ENCODE data around the gene C16orf96.
A peak's percentile ranks its signal among the peaks of the same experiment; 100 is the strongest.

Gene C16orf96

DNA sequence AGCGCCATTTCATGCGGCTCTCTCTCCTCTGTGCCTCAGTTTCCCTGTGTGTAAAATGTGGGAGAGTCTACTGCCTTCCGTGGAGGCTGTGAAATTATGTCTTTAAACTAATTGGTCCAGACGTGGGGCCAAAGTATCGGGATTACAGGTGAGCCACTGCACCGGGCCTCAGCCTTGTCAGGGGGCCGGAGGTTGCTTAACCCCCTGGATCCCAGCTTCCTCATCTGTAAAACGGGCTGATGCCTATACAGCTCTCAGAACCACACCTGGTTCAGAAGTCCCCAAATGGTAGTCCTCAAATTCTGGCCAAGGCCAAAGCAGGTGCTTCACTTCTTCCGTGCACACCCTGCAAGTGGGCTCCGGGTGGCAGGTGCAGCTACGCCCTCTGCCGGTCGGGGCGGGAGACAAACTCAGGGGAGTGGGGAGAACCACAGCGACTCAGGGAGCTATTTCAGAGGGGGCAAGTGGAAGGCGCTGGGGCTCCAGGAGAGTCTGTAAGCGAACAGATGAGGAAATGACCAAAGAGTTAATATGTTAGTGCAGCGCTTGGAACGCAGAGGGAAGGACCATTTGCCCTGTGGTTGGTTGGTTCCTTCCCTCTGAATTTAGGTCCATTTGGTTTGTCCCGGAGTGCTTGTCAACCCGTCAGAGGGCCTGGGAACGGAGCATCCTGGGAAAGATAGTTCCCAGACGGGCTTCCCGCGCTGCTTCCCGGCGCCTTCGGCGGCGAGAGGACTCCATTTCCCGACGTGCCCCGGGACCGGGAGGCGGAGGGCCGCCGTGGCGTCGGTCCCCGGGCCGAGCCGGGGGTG, 68.1 kb downstream of the C16orf96 start, which contains the start of gene MGRN1:
MGRN1 (plus strand) TSS at position 812 of the 812 bp plus-strand sequence. CDS start 135 bp downstream, outside the sequence.
- peak; percentile 99 for DNase-seq (ENCODE audit: low read depth)
- peak within 1 kb of the TSS; percentile 66 for H3K4me3 ChIP-seq (ENCODE audit: low read depth, low read length)
- TF ChIP-seq, protein P1, sequence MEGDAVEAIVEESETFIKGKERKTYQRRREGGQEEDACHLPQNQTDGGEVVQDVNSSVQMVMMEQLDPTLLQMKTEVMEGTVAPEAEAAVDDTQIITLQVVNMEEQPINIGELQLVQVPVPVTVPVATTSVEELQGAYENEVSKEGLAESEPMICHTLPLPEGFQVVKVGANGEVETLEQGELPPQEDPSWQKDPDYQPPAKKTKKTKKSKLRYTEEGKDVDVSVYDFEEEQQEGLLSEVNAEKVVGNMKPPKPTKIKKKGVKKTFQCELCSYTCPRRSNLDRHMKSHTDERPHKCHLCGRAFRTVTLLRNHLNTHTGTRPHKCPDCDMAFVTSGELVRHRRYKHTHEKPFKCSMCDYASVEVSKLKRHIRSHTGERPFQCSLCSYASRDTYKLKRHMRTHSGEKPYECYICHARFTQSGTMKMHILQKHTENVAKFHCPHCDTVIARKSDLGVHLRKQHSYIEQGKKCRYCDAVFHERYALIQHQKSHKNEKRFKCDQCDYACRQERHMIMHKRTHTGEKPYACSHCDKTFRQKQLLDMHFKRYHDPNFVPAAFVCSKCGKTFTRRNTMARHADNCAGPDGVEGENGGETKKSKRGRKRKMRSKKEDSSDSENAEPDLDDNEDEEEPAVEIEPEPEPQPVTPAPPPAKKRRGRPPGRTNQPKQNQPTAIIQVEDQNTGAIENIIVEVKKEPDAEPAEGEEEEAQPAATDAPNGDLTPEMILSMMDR (IDR thresholded peaks at IDR 0.05; ENCODE audit: insufficient read depth, low read depth, low read length, missing control alignments) = peak; percentile 99

DNA sequence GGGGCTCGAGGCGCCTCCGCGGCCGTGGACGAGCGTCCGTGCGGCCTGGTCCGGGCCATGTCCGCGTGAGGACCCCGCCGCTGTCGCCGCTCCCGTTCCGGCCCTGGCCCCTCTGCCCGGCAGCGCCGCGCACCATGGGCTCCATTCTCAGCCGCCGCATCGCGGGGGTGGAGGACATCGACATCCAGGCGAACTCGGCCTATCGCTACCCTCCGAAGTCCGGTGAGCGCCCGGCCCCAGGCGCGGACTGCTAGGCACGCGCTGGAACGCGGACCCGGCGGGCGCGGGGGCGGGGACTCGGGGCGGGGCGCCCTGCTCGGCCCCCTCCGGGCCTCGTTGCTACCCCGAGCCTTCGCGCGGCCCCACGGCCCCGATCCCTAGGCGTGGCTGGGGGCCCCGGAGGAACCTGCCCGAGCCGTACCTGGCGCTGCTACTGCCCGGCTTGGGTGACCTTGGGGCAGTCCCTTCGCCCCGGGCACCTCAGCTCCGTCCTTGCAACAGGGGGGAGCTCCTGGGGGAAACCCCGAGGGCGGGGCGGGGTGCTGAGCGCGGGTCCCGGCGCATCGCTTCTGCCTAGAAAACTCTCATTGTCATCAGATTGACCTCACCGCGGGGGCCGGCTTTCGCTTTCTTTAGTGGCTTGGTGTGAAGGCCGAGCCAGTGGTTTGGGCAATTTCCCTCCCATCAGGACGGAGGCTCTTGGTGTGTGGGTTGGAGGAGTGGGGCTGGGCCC, 68.9 kb downstream of the C16orf96 start:
- TF ChIP-seq, protein P1 (IDR thresholded peaks at IDR 0.05; ENCODE audit: insufficient read depth, low read depth, low read length, missing control alignments) = no peak
- H3K4me3 ChIP-seq (ENCODE audit: low read depth, low read length) = peak overlapping the region; percentile 66
- DNase-seq (ENCODE audit: low read depth) = peak; percentile 91

DNA sequence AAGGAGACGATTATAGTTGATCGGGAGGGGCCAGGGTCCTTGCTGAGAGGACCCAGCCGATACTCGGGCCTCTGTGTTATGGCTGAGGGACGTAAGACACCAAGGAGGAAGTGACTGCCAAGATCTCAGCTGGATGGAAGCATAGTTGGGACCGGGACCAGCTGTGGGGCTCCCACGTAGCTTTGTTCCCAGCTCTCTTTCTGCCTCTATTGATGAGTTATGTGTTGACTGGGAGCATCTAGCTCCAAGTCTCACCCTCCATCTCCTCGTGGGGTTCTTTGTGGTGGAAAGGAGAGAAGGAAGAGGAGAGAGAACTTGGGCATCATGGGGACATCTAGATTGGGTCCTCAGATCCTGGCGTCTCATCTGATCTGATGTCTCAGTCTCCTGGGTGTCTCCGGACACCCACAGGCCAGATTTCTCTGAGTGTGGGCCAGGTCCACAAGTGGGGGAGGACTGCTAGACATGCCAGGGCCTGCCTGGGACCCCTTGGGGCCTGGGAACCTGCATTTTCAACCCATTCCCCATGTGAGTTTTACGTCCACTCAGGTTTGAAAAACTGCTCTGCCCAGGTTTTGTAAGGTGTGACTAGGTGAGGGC, 69.5 kb downstream of the C16orf96 start:
- TF ChIP-seq, protein P1 (IDR thresholded peaks at IDR 0.05; ENCODE audit: insufficient read depth, low read depth, low read length, missing control alignments) = no peak
- no peak for DNase-seq (ENCODE audit: low read depth)
- H3K4me3 ChIP-seq (ENCODE audit: low read depth, low read length) = peak overlapping the region; percentile 66

DNA sequence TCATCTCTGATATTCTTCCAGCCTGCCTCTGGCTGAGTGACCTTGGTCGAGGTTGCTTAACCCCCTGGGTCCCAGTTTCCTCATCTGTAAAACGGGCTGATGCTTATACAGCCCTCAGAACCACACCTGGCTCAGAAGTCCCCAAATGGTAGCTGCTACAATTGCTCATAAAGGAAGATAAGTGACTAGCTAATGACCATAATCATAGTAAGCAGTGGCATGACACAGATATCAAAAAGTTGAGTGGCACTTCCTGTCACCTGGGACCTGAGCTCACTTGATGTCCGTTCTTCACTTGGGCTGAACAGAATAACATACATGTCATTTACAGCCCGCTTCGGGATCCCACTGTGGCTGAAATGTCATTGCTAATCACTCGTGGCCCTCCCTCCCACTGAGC, 70.3 kb downstream of the C16orf96 start:
- H3K4me3 ChIP-seq (ENCODE audit: low read depth, low read length) = peak overlapping the region; percentile 66
- TF ChIP-seq, protein P1 (IDR thresholded peaks at IDR 0.05; ENCODE audit: insufficient read depth, low read depth, low read length, missing control alignments) = no peak
- no peak for DNase-seq (ENCODE audit: low read depth)

DNA sequence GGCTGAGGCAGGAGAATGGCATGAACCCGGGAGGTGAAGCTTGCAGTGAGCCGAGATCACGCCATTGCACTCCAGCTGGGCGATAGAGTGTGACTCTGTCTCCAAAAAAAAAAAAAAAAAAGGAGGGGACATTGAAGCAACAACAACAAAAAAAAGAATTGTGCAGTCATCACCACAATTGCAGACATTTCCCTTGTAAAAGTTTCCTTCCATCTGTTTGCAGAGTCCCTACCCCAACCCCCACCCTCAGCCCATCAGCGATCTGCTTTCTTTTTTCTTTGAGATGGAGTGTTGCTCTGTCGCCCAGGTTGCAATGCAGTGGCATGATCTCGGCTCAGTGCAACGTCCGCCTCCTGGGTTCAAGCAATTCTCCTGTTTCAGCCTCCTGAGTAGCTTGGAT, 72.1 kb downstream of the C16orf96 start:
- TF ChIP-seq, protein P1 (IDR thresholded peaks at IDR 0.05; ENCODE audit: insufficient read depth, low read depth, low read length, missing control alignments) = no peak
- no peak for DNase-seq (ENCODE audit: low read depth)

DNA sequence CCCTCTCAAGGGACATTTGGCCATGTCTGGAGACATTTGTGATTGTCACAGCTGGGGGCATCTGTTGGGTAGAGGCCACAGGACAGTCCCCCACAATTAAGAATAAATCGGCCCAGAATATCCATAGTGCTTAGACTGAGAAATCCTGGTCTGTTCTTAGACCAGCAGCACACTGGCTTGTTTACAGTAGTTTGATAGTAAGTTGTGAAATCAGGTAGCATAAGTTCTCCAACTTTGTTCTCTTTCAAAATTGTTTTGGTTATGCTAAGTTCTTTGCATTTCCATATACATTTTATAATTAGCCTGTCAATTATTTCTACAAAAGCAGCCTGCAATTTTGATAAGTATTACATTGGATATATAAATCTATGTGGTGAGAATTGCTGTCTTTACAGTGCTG, 75.3 kb downstream of the C16orf96 start:
- TF ChIP-seq, protein P1 (IDR thresholded peaks at IDR 0.05; ENCODE audit: insufficient read depth, low read depth, low read length, missing control alignments) = no peak
- no peak overlapping the region for H3K4me3 ChIP-seq (ENCODE audit: low read depth, low read length)
- DNase-seq (ENCODE audit: low read depth) = no peak

More for the DNA sequence above, 72.1 kb downstream of the C16orf96 start:
- H3K4me3 ChIP-seq (ENCODE audit: low read depth, low read length) = no peak overlapping the region
